Measurements from ENCODE around the gene TMUB2.

- TF ChIP-seq SMAD1 (CRISPR knock-in tag; IDR thresholded peaks at IDR 0.05; ENCODE audit: borderline replicate concordance, low read depth), result no peak
- TF ChIP-seq JDP2 (CRISPR knock-in tag; IDR thresholded peaks at IDR 0.05; ENCODE audit: borderline replicate concordance), result no peak
- no peak for TF ChIP-seq ZNF747 (CRISPR knock-in tag; IDR thresholded peaks at IDR 0.05; ENCODE audit: borderline replicate concordance)
- TF ChIP-seq SMARCC2 (IDR thresholded peaks at IDR 0.05), result no peak
- TF ChIP-seq NR2C2 (CRISPR knock-in tag; IDR thresholded peaks at IDR 0.05; ENCODE audit: borderline replicate concordance), result no peak
- no peak for TF ChIP-seq KDM4B (CRISPR knock-in tag; IDR thresholded peaks at IDR 0.05)
- TF ChIP-seq NFIC (IDR thresholded peaks at IDR 0.05; ENCODE audit: low read length), result no peak
- no peak for TF ChIP-seq CBX2 (IDR thresholded peaks at IDR 0.05; ENCODE audit: low read depth, low read length)
- no peak for TF ChIP-seq CBX2 (CRISPR knock-in tag; IDR thresholded peaks at IDR 0.05; ENCODE audit: low read depth)
Measured at GRCh38 chr17:44147812-44148211, 39.0 kb upstream of the TMUB2 start.

Data from HepG2 (cell line).